GM19043 (cell line): ENCODE data around the gene FUCA2.
"Not testable (repeated sequence)": the region's sequence is repeated elsewhere in the genome, so short reads cannot be mapped to it uniquely, and the experiment has no call there.

ENCODE experiments used
- ATAC-seq: cut with Tn5 transposase; IDR thresholded peaks from one replicate; pipeline ENCODE4 v1.9.1; 2021; ENCODE audit warnings: low read depth; ENCODE audit not compliant: unreplicated experiment

The FUCA2 gene

GRCh38 chr6:143449082-143449713, 62.3 kb downstream of the FUCA2 start:
- no peak for ATAC-seq

- ATAC-seq, result not testable (repeated sequence)
Observed at GRCh38 chr6:143447865-143448264, 63.7 kb downstream of the FUCA2 start.
